ENCODE data around the gene CDC42EP4. TPM values are rescaled to one million over a fixed set of nuclear protein-coding genes. Genes with fewer than 3 reads are reported as not detected.

The CDC42EP4 gene
- total and polyA plus RNA-seq, 2 experiments from 2014 or later, result 4.4 to 19.9 TPM

DNA sequence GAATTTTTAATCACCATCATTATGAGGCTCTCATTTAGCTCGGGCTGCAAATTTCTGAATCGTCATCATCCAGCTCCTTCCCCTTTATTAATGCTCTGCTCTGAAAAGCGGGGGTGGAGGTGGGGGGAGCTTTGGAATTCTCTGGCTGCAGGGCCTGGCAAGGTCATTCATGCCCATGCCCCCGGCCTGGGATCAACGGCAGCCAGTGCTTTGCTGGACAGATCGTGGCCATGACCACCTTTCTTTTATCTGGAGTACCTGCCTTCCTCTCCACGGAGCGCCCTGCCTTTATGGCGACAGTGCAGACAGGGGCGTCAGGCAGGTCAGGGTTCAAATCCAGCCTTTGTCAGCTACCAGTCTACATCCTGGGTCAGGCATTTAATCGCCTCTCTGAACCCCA, 45.0 kb downstream of the CDC42EP4 start:
- Histone ChIP-seq H3K79me2 (replicated peaks; ENCODE audit: insufficient read depth) (no peaks in the 10 kb centered on the region), H3K4me2 (no peak overlapping the region), H3K4me1 (ENCODE audit: insufficient read depth) (peaks cover 15% of the 10 kb centered on the region), H3K36me3 (ENCODE audit: insufficient read depth) (no peaks in the 10 kb centered on the region), H2AFZ (no peak overlapping the region), H3K27ac (ENCODE audit: low read depth) (no peak overlapping the region), H3K4me3 (no peak overlapping the region), H3F3A (replicated peaks; ENCODE audit: low read depth) (peaks cover 4% of the 10 kb centered on the region; the same call in 1 of the 2 replicates), H3K27me3 (ENCODE audit: insufficient read depth) (peaks cover 4% of the 10 kb centered on the region; the same call in 1 of the 2 replicates), H4K20me1 (replicated peaks; ENCODE audit: insufficient read depth) (no peaks in the 10 kb centered on the region), H3K9me2 (ENCODE audit: insufficient read depth) (no peaks in the 10 kb centered on the region; the same call in 1 of the 2 replicates)
- Mint-ChIP-seq H3K27me3 (ENCODE audit: insufficient read depth, low read depth, poor library complexity) (peaks cover 22% of the 10 kb centered on the region), H3K9me3 (no peaks in the 10 kb centered on the region), H3K36me3 (ENCODE audit: low read depth) (no peaks in the 10 kb centered on the region), H3K27ac (no peak overlapping the region), H3K4me1 (peaks cover 17% of the 10 kb centered on the region), H3K4me3 (no peak overlapping the region)
- no peak for DNase-seq (ENCODE audit: low spot score)
- TF ChIP-seq, protein P1, sequence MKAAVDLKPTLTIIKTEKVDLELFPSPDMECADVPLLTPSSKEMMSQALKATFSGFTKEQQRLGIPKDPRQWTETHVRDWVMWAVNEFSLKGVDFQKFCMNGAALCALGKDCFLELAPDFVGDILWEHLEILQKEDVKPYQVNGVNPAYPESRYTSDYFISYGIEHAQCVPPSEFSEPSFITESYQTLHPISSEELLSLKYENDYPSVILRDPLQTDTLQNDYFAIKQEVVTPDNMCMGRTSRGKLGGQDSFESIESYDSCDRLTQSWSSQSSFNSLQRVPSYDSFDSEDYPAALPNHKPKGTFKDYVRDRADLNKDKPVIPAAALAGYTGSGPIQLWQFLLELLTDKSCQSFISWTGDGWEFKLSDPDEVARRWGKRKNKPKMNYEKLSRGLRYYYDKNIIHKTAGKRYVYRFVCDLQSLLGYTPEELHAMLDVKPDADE (IDR thresholded peaks at IDR 0.05), result no peak
- TF ChIP-seq ZNF331 (CRISPR knock-in tag; IDR thresholded peaks at IDR 0.05; ENCODE audit: low read depth) (no peak), EZH2 (IDR thresholded peaks at IDR 0.05; ENCODE audit: low read depth, unreplicated experiment) (no peak)
- ATAC-seq, result no peak

DNA sequence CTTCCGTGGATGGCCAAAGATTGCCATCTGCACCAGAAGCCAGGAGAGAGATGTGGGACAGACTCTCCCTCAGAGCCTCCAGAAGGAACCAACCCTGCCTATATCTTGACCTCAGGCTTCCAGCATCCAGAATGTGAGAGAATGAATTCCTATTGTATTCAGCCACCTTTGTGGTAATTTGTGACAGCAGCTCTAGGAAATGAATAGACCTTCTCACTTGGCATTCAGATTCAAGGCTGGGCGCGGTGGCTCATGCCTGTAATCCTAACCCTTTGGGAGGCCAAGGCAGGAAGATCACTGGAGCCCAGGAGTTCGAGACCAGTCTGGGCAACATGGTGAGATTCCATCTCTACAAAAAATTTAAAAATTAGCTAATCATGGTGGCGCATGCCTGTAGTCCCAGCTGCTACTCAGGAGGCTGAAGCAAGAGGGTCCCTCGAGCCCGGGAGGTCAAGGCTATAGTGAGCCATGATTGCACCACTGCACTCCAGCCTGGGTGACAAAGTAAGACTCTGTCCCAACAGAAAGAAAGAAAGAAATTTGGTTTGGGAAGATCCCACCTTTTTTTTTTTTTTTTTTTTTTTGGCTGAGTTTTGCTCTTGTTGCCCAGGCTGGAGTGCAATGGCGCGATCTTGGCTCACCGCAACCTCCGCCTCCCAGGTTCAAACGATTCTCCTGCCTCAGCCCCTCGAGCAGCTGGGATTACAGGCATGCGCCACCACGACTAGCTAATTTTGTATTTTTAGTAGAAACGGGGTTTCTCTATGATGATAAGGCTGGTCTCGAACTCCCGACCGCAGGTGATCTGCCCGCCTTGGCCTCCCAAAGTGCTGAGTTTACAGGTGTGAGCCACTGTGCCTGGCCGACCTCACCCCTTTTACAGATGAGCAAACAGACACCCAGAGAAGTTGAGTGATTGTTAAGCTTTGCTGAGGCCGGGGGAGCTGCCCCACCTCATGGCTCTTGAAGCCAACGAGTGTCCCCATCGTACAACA, 45.9 kb downstream of the CDC42EP4 start:
- Histone ChIP-seq H3K27me3 (ENCODE audit: insufficient read depth) (peaks cover 4% of the 10 kb centered on the region; the same call in 1 of the 2 replicates), H3K4me3 (no peak overlapping the region), H3K9me2 (ENCODE audit: insufficient read depth) (no peaks in the 10 kb centered on the region; the same call in 1 of the 2 replicates), H4K20me1 (replicated peaks; ENCODE audit: insufficient read depth) (no peaks in the 10 kb centered on the region), H3F3A (replicated peaks; ENCODE audit: low read depth) (peaks cover 4% of the 10 kb centered on the region; the same call in 1 of the 2 replicates), H3K4me1 (ENCODE audit: insufficient read depth) (peaks cover 16% of the 10 kb centered on the region), H3K79me2 (replicated peaks; ENCODE audit: insufficient read depth) (no peaks in the 10 kb centered on the region), H3K4me2 (no peak overlapping the region), H3K36me3 (ENCODE audit: insufficient read depth) (no peaks in the 10 kb centered on the region), H2AFZ (no peak overlapping the region), H3K27ac (ENCODE audit: low read depth) (no peak overlapping the region)
- H3K27me3 Mint-ChIP-seq (ENCODE audit: insufficient read depth, low read depth, poor library complexity), result peaks cover 20% of the 10 kb centered on the region
- H3K4me1 Mint-ChIP-seq, result peaks cover 19% of the 10 kb centered on the region
- no peaks in the 10 kb centered on the region for H3K9me3 Mint-ChIP-seq
- H3K36me3 Mint-ChIP-seq (ENCODE audit: low read depth), result no peaks in the 10 kb centered on the region
- no peak overlapping the region for H3K4me3 Mint-ChIP-seq
- no peak for ATAC-seq
- no peak for DNase-seq (ENCODE audit: low spot score)
- no peak overlapping the region for H3K27ac Mint-ChIP-seq
- TF ChIP-seq, protein P1 (IDR thresholded peaks at IDR 0.05), result no peak
- TF ChIP-seq ZNF331 (CRISPR knock-in tag; IDR thresholded peaks at IDR 0.05; ENCODE audit: low read depth), result no peak
- no peak for TF ChIP-seq NANOG (IDR thresholded peaks at IDR 0.05; ENCODE audit: borderline replicate concordance)
- TF ChIP-seq, protein P2, sequence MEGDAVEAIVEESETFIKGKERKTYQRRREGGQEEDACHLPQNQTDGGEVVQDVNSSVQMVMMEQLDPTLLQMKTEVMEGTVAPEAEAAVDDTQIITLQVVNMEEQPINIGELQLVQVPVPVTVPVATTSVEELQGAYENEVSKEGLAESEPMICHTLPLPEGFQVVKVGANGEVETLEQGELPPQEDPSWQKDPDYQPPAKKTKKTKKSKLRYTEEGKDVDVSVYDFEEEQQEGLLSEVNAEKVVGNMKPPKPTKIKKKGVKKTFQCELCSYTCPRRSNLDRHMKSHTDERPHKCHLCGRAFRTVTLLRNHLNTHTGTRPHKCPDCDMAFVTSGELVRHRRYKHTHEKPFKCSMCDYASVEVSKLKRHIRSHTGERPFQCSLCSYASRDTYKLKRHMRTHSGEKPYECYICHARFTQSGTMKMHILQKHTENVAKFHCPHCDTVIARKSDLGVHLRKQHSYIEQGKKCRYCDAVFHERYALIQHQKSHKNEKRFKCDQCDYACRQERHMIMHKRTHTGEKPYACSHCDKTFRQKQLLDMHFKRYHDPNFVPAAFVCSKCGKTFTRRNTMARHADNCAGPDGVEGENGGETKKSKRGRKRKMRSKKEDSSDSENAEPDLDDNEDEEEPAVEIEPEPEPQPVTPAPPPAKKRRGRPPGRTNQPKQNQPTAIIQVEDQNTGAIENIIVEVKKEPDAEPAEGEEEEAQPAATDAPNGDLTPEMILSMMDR (conservative IDR thresholded peaks at IDR 0.05; ENCODE audit: low read depth in 2 of 2), result no peak
- no peak for TF ChIP-seq POLR2AphosphoS5 (IDR thresholded peaks at IDR 0.05; ENCODE audit: low read depth)
- TF ChIP-seq, protein P3, sequence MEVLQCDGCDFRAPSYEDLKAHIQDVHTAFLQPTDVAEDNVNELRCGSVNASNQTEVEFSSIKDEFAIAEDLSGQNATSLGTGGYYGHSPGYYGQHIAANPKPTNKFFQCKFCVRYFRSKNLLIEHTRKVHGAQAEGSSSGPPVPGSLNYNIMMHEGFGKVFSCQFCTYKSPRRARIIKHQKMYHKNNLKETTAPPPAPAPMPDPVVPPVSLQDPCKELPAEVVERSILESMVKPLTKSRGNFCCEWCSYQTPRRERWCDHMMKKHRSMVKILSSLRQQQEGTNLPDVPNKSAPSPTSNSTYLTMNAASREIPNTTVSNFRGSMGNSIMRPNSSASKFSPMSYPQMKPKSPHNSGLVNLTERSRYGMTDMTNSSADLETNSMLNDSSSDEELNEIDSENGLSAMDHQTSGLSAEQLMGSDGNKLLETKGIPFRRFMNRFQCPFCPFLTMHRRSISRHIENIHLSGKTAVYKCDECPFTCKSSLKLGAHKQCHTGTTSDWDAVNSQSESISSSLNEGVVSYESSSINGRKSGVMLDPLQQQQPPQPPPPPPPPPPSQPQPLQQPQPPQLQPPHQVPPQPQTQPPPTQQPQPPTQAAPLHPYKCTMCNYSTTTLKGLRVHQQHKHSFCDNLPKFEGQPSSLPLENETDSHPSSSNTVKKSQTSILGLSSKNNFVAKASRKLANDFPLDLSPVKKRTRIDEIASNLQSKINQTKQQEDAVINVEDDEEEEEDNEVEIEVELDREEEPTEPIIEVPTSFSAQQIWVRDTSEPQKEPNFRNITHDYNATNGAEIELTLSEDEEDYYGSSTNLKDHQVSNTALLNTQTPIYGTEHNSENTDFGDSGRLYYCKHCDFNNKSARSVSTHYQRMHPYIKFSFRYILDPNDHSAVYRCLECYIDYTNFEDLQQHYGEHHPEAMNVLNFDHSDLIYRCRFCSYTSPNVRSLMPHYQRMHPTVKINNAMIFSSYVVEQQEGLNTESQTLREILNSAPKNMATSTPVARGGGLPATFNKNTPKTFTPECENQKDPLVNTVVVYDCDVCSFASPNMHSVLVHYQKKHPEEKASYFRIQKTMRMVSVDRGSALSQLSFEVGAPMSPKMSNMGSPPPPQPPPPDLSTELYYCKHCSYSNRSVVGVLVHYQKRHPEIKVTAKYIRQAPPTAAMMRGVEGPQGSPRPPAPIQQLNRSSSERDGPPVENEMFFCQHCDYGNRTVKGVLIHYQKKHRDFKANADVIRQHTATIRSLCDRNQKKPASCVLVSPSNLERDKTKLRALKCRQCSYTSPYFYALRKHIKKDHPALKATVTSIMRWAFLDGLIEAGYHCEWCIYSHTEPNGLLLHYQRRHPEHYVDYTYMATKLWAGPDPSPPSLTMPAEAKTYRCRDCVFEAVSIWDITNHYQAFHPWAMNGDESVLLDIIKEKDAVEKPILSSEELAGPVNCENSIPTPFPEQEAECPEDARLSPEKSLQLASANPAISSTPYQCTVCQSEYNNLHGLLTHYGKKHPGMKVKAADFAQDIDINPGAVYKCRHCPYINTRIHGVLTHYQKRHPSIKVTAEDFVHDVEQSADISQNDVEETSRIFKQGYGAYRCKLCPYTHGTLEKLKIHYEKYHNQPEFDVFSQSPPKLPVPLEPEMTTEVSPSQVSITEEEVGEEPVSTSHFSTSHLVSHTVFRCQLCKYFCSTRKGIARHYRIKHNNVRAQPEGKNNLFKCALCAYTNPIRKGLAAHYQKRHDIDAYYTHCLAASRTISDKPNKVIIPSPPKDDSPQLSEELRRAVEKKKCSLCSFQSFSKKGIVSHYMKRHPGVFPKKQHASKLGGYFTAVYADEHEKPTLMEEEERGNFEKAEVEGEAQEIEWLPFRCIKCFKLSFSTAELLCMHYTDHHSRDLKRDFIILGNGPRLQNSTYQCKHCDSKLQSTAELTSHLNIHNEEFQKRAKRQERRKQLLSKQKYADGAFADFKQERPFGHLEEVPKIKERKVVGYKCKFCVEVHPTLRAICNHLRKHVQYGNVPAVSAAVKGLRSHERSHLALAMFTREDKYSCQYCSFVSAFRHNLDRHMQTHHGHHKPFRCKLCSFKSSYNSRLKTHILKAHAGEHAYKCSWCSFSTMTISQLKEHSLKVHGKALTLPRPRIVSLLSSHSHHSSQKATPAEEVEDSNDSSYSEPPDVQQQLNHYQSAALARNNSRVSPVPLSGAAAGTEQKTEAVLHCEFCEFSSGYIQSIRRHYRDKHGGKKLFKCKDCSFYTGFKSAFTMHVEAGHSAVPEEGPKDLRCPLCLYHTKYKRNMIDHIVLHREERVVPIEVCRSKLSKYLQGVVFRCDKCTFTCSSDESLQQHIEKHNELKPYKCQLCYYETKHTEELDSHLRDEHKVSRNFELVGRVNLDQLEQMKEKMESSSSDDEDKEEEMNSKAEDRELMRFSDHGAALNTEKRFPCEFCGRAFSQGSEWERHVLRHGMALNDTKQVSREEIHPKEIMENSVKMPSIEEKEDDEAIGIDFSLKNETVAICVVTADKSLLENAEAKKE (CRISPR knock-in tag; IDR thresholded peaks at IDR 0.05), result no peak
- TF ChIP-seq STAT1 (IDR thresholded peaks at IDR 0.05; ENCODE audit: unreplicated experiment), result no peak
- no peak for TF ChIP-seq EZH2 (IDR thresholded peaks at IDR 0.05; ENCODE audit: low read depth, unreplicated experiment)
- no peak for TF ChIP-seq JUNB (IDR thresholded peaks at IDR 0.05; ENCODE audit: unreplicated experiment)
